ENCODE measurements around the gene CLNS1A.

Gene CLNS1A

DNA sequence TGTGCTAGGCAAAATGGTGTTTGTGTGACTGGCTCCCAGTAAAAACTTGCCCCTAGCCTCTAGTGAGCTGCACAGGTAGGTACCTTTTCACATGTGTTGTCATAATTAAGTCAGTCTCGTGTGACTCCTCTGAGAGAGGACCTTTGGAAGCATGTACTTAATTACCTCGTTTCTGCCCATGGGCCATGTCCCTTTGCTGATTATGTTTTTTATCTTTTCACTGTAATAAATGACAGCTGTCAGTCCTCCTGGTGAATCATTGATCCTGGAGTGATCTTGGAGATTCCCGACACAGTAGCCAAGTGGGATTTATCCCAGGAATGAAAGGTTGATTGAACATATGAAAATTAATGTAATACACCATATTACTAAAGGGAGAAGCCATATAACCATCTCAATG lies 12.5 kb upstream of the CLNS1A start:
- TF ChIP-seq TAF1 (IDR thresholded peaks at IDR 0.05; ENCODE audit: borderline replicate concordance, insufficient read depth, low read length) (no peak), SIN3A (IDR thresholded peaks at IDR 0.05; ENCODE audit: borderline replicate concordance, insufficient read depth, low read length) (no peak), POLR2AphosphoS5 (IDR thresholded peaks at IDR 0.05; ENCODE audit: low read depth, low read length) (no peak), FOXP2 (optimal IDR thresholded peaks at IDR 0.05; ENCODE audit: borderline replicate concordance, extremely low read depth, extremely low read length, insufficient read depth) (no peak)
- TF ChIP-seq, protein P1, sequence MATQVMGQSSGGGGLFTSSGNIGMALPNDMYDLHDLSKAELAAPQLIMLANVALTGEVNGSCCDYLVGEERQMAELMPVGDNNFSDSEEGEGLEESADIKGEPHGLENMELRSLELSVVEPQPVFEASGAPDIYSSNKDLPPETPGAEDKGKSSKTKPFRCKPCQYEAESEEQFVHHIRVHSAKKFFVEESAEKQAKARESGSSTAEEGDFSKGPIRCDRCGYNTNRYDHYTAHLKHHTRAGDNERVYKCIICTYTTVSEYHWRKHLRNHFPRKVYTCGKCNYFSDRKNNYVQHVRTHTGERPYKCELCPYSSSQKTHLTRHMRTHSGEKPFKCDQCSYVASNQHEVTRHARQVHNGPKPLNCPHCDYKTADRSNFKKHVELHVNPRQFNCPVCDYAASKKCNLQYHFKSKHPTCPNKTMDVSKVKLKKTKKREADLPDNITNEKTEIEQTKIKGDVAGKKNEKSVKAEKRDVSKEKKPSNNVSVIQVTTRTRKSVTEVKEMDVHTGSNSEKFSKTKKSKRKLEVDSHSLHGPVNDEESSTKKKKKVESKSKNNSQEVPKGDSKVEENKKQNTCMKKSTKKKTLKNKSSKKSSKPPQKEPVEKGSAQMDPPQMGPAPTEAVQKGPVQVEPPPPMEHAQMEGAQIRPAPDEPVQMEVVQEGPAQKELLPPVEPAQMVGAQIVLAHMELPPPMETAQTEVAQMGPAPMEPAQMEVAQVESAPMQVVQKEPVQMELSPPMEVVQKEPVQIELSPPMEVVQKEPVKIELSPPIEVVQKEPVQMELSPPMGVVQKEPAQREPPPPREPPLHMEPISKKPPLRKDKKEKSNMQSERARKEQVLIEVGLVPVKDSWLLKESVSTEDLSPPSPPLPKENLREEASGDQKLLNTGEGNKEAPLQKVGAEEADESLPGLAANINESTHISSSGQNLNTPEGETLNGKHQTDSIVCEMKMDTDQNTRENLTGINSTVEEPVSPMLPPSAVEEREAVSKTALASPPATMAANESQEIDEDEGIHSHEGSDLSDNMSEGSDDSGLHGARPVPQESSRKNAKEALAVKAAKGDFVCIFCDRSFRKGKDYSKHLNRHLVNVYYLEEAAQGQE (IDR thresholded peaks at IDR 0.05; ENCODE audit: insufficient read depth in 1 of 2, low read depth in 2 of 2, low read length in 2 of 2) = no peak

DNA sequence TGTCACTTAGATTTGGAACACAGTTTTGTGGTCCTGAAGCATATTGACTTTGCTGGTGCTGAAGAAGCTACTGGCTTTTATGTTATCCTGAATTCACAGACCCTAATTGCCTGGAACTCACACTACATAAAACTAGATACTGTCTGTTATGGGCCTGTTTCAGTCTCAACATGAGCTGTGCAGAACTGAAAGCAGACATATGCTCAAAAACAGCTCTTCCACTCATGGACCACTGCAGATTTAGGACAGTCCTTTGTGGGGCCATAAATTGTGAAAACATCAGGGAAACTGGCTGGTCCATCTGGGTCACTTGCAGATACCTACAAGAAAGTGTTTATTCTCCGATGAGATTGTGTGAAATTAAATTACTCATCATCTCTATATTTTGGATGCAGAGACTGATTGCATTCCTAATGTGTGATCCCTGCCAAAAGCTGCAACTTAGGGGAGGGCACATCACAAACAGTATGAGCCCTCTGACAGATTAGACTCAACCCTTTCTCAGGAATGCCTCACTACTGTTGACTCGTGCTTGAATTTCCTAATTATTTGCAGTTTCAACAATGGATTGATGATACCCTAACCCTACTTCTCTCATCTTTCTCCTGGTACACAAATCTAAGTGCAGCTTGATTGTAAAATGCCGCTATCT lies 10.2 kb upstream of the CLNS1A start:
- TF ChIP-seq, protein P1 (IDR thresholded peaks at IDR 0.05; ENCODE audit: insufficient read depth in 1 of 2, low read depth in 2 of 2, low read length in 2 of 2) = no peak
- no peak for TF ChIP-seq POLR2AphosphoS5 (IDR thresholded peaks at IDR 0.05; ENCODE audit: low read depth, low read length)
- TF ChIP-seq TAF1 (IDR thresholded peaks at IDR 0.05; ENCODE audit: borderline replicate concordance, insufficient read depth, low read length) = no peak
- TF ChIP-seq SIN3A (IDR thresholded peaks at IDR 0.05; ENCODE audit: borderline replicate concordance, insufficient read depth, low read length) = no peak
- TF ChIP-seq FOXP2 (optimal IDR thresholded peaks at IDR 0.05; ENCODE audit: borderline replicate concordance, extremely low read depth, extremely low read length, insufficient read depth) = no peak

DNA sequence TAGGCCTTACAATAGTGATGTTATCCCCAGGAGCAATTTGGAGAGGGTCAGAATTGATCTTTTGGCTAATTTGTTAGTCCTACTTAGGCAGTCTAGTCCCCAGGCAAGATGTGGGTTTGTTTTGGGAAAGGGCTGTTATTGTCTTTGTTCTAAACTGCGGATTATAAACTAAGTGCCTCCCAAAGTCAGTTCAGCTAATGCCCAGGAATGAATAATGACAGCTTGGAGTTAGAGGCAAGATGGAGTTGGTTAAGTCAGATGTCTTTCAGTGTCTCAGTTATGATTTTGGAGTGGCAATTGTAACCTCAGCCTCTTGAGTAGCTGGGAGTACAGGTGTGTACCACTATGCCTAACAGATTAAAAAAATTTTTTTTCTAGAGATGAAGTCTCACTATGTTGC lies 7.3 kb upstream of the CLNS1A start:
- TF ChIP-seq SIN3A (IDR thresholded peaks at IDR 0.05; ENCODE audit: borderline replicate concordance, insufficient read depth, low read length) = no peak
- TF ChIP-seq POLR2AphosphoS5 (IDR thresholded peaks at IDR 0.05; ENCODE audit: low read depth, low read length) = no peak
- no peak for TF ChIP-seq TAF1 (IDR thresholded peaks at IDR 0.05; ENCODE audit: borderline replicate concordance, insufficient read depth, low read length)
- TF ChIP-seq, protein P1 (IDR thresholded peaks at IDR 0.05; ENCODE audit: insufficient read depth in 1 of 2, low read depth in 2 of 2, low read length in 2 of 2) = no peak
- TF ChIP-seq FOXP2 (optimal IDR thresholded peaks at IDR 0.05; ENCODE audit: borderline replicate concordance, extremely low read depth, extremely low read length, insufficient read depth) = no peak

DNA sequence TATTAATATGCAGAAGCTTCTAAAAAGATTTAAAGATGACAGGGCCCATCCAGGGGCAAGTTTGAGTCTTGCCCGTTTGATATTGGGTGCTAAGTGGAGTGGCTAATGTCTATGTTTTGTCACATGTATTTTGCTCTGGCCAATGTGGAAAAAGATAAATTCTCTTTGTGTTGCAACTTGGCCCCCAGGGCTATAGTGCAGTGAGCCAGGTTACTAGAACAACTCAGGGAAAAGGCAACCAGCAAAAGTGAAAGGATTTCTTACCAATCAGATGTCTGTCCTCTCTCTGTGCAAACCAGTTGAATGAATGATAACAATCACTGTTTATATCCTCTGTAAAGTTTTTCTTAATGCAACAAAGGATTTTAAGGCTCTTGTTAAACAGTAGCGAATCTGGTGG lies 4.6 kb upstream of the CLNS1A start:
- TF ChIP-seq POLR2AphosphoS5 (IDR thresholded peaks at IDR 0.05; ENCODE audit: low read depth, low read length) = no peak
- TF ChIP-seq, protein P1 (IDR thresholded peaks at IDR 0.05; ENCODE audit: insufficient read depth in 1 of 2, low read depth in 2 of 2, low read length in 2 of 2) = no peak
- TF ChIP-seq SIN3A (IDR thresholded peaks at IDR 0.05; ENCODE audit: borderline replicate concordance, insufficient read depth, low read length) = no peak
- TF ChIP-seq FOXP2 (optimal IDR thresholded peaks at IDR 0.05; ENCODE audit: borderline replicate concordance, extremely low read depth, extremely low read length, insufficient read depth) = no peak
- TF ChIP-seq TAF1 (IDR thresholded peaks at IDR 0.05; ENCODE audit: borderline replicate concordance, insufficient read depth, low read length) = no peak

Data from PFSK-1 (cell line).